NCI-H2227 (cell line): ENCODE measurements around the gene HSD3B2.
"Not testable (repeated sequence)": the region's sequence is repeated elsewhere in the genome, so short reads cannot be mapped to it uniquely, and the experiment has no call there.

Source experiments
- DNase-seq: peaks from one replicate; lab custom pipeline; 2025; ENCODE audit not compliant: unreplicated experiment; lab: John Stamatoyannopoulos, UW

Gene HSD3B2

DNA sequence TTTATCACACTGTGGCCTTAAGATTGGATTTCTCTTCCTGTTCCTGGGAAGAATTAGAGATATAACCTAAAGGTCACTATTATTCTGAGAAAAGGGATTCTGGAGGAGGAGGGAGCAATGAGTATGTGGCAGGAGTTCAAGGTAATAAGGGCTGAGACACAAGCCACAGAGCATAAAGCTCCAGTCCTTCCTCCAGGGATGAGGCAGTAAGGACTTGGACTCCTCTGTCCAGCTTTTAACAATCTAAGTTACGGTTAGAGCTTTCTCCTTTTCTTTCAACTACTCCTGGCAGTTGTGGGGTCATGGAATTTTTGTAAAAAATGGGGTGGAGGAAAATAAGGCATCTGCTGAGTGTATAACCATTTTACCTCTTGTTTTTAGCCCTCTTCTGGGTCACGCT, at the start of gene HSD3B2:
Gene HSD3B2, plus strand, starts transcription at position 201 of the 400 bp plus-strand sequence. CDS start 270 bp downstream, outside the sequence.
- DNase-seq = no peak

- no peak for DNase-seq
These were observed 48.5 kb upstream of the HSD3B2 start for GRCh38 chr1:119366424-119366823.

GRCh38 chr1:119367432-119368124, 47.4 kb upstream of the HSD3B2 start:
- DNase-seq = peak; percentile 39

DNA sequence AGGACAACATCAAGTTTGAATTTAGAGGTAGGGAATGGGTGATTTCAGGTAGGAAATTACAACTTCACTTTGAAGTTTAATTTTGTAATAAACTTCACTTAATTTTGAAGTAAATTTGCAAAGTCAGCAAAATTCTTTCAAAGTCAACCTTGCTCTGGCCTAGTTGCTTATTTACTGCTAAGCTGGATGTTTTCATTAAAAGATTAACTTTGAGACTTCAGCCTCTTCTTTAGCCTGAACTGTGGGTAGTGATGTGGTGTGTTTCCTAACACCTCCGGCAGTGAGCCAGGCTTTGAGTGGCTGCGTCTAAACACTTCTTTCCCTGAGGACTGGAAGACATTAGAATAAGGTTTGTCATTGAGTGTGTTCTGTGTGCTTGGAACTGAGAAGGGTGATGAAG, 46.4 kb upstream of the HSD3B2 start, which contains the start of gene HAO2:
Gene HAO2, plus strand, starts transcription at position 232 of the 400 bp plus-strand sequence. CDS start 12,301 bp downstream, outside the sequence.
- DNase-seq = no peak

- no peak for DNase-seq
These were observed 44.2 kb upstream of the HSD3B2 start for GRCh38 chr1:119370748-119371147.

- DNase-seq = no peak
These were observed 43.1 kb upstream of the HSD3B2 start for GRCh38 chr1:119371815-119372214.

GRCh38 chr1:119372503-119373086, 42.4 kb upstream of the HSD3B2 start:
- DNase-seq = peak; percentile 17

- no peak for DNase-seq
These were observed 41.5 kb upstream of the HSD3B2 start for GRCh38 chr1:119373465-119373864.

DNA sequence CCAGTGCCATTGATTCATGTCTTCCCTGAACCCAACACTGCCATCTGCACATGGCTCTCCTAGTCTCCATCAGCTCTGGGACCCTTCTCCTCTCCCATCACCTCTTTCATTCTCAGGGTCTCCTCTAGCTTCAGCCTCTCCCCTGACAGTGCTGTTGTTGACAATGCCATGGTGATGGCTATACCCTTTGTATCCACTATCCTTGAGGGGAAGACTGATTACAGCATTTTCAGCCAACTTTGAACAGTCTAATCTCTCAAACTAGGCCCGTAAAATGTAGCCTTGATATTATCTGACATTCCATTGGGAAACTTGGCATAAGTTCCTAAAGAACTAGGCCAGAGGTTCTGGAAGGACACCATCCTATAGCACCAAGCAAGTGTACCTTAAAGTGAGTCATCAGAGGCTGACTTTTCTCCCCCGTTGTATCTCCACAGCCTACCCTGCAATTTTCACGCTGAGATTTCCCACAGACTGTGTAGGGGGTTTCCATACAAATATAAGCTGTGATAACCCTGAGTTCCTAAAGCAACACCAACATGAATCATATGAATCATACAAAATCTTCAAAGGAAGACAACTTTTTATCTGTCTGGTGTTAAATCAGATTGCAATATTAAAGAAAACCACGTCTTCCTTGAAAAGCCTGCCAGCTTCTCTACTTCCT, 40.6 kb upstream of the HSD3B2 start:
- no peak for DNase-seq

DNA sequence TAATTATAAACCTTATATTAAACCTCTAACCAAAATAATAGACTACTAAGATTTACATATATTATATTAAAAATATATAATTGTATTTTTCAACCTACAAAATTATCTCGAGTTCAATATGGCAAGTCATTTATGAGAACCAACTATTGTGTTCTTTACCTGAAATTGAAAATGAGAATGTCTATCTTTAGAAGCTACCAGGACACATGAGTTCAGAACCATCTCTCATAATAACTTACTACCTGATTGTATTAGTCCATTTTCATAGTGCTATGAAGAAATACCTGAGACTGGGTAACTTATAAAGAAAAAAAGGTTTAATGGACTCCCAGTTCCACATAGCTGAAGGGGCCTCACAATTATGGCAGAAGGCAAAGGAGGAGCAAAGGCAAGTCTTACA, 39.6 kb upstream of the HSD3B2 start:
- DNase-seq = no peak

DNA sequence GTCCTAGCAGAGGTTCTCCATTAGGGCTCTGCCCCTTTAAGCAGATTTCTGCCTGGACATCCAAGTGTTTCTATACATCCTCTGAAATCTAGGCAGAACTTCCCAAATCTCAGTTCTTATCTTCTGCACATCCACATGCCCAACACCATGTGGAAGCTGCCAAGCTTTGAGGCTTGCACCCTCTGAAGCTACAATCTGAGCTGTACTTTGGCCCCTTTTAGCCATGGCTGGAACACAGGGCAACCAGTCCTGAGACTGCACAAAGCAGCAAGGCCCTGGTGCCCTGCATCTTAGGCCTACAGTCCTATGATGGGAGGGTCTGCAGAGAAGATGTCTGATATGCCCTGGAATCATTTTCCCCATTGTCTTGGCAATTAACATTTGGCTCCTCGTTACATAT, 38.4 kb upstream of the HSD3B2 start:
- DNase-seq = no peak

GRCh38 chr1:119377594-119377993, 37.4 kb upstream of the HSD3B2 start:
- not testable (repeated sequence) for DNase-seq

- DNase-seq = no peak
These were observed 35.8 kb upstream of the HSD3B2 start for GRCh38 chr1:119379117-119379516.

GRCh38 chr1:119380304-119380703, 34.6 kb upstream of the HSD3B2 start:
- no peak for DNase-seq

DNA sequence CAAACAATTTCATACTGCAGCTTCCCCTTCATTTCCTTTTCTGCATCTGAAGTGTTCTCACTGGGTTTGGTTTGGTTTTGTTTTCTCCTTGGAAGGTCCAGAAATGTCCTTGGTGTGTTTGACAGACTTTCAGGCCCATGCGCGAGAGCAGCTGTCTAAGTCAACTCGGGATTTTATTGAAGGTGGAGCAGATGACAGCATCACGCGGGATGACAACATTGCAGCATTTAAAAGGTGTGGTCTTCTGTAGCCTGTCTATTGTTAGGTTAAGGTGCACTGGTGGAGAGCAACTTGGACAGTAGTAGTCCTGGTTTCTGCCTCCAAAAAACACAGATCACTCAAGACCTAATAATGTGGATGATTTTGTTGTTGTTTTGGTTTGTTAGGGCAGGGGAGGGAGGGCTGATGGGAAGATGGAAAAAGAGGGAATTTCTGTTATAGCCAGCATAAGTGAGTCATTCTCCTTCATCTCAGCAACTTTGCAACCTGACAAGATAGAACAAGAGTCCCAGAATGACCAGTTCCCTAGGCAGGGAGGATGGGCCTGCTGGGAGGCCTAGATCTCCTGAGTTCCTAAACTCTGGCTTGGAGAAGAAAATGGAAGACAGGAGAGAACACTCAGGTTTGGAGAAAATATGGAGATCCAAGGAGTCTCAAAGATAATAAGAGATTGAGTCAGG, 33.8 kb upstream of the HSD3B2 start:
- DNase-seq = no peak

- no peak for DNase-seq
These were observed 30.4 kb upstream of the HSD3B2 start for GRCh38 chr1:119384591-119384990.

DNA sequence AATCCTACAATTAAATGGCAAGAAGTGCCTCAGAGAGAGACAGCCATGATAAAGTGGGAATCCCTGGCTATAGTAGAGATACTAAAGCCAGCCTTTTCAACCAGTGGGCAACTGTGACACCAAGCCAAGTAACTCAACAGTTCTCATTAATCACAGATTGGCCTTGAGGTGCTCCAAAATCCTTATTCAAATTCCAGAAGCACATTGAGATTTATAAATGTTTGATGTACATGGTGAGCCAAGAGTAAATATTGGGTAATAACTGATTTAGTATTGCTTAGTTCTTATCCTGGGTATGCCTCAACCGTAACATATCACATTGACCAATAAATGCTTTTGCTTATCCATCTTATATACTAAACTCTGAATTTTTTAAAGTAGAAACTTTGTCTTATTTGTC, 29.3 kb upstream of the HSD3B2 start:
- DNase-seq = no peak

DNA sequence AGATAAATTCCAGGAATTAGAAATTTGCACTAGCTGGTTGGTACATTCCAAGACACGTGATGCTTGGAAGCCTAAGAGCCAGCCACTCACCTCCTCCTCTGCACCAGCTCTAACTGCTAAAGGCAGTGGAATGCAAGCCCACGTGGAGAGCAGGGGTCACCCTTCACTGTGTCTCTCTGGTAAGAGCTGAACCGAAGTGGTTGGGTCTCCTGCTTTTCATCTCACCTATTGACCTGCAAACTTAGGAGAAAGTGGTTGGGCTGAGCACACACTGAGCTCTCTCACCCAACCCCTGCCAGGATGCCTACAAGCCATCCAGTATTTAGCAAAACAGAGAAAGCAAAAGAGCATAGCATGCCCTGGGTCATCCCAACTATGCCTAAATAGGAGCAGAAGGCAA, 27.1 kb upstream of the HSD3B2 start:
- no peak for DNase-seq

DNA sequence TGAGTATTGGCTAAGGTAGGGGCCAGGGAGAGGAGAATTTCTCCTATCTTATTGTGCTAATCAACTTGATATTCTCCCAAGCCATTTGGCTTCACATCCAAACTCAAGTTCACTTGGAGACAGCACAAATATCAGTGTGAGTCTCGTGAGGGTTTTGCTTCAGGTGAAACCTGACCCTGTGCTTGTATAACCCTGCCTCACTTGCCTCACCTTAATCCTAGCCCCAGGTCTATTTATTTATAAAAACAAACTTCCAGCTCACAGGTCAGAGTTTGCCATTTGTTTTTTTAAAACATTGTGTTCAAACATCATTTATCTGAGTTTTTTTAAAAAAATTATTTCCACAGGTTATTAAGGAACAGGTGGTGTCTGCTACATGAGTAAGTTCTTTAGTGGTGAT, 26.5 kb upstream of the HSD3B2 start:
- DNase-seq = no peak

DNA sequence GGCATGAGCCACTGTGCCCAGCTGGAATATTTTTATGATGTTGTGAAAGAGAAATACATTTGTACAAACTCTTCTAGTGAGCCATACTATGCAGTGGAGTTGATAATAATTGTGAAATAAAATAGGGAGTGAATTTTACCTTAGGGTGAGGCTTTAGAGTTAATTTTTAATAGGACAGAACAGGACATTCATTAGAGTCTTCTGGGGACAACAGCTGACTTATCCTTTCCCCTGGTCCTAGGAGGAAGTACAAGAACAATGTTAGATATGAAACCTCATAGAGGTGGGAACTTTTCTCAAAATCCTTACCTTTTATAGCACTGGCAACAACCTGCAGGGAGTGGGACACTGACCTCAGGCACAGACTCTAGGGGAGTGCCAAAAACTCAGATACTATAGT, 24.4 kb upstream of the HSD3B2 start:
- DNase-seq = no peak

DNA sequence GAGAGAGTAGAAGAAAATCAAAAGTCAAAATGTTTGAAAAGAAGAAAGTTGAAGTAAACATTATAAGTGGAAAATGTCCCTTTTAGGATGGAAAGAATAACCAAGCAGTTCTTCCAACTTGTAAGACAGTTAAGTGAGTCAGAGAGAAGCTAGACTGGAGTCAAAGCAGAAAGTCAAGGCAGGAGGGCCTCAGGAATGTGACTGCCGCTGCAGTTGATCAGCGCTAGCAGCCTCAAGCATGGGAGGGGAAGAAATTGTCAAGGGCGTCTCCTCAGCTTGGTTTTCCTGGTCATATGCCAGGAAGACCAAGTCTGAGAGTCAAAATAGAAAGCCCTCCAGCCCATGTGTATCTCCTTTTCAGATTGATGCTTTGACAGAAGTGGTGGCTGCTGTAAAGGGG, 23.2 kb upstream of the HSD3B2 start:
- no peak for DNase-seq

- DNase-seq = no peak
These were observed 20.9 kb upstream of the HSD3B2 start for GRCh38 chr1:119394085-119394484.
